NCI-H526 (cell line): ENCODE data around the gene DCAF7.

Experiments
- DNase-seq, 2 experiments: peaks; one replicate each; lab custom pipeline; 2025; lab: John Stamatoyannopoulos, UW

DCAF7 gene

DNA sequence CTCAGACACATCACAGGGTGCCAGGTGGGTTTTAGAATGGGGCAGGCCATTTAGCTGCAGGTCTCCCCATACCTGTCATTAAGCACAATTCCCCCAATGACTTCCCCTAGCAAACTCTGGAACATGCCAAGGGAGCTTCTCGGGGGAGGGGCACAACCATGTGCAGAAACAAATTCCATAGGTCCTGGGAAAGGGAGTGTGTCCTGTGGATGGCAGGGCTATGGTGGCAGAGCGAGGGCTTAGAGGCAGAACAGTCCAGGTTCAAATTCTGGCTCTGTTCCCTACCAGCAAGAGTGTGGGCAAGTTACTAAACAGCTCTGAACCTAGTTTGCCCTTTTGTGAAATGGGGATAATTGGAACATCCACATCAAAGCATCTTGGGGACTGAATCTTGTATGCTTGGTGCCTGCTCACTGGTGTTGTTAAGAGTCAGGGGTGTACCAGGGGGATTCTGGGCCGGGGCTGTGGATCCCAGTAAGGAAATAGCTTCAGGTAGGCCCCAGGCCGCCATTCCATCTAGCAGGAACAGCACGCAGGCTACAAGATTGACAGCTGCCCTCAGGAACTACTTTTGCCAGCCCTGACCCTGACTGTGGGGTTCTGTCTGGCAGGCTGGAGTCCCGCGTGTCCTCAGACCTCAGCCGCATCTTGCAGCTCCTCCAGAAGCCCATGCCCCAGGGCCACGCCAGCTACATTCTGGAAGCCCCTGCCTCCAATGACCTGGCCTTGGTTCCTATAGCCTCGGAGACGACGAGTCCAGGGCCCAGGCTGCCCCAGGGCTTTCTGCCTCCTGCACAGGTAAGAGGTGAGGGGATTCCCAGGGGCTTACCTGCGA is 5.6 kb upstream of the DCAF7 start:
- no peak for DNase-seq

- no peak for DNase-seq
Observed at GRCh38 chr17:63546308-63547082, 3.8 kb upstream of the DCAF7 start.

GRCh38 chr17:63547083-63547523 is 3.2 kb upstream of the DCAF7 start:
- DNase-seq = no peak

- DNase-seq = peak in 1 of 2 experiments; percentile 50
Observed at GRCh38 chr17:63549289-63549945, 860 bp upstream of the DCAF7 start.

DNA sequence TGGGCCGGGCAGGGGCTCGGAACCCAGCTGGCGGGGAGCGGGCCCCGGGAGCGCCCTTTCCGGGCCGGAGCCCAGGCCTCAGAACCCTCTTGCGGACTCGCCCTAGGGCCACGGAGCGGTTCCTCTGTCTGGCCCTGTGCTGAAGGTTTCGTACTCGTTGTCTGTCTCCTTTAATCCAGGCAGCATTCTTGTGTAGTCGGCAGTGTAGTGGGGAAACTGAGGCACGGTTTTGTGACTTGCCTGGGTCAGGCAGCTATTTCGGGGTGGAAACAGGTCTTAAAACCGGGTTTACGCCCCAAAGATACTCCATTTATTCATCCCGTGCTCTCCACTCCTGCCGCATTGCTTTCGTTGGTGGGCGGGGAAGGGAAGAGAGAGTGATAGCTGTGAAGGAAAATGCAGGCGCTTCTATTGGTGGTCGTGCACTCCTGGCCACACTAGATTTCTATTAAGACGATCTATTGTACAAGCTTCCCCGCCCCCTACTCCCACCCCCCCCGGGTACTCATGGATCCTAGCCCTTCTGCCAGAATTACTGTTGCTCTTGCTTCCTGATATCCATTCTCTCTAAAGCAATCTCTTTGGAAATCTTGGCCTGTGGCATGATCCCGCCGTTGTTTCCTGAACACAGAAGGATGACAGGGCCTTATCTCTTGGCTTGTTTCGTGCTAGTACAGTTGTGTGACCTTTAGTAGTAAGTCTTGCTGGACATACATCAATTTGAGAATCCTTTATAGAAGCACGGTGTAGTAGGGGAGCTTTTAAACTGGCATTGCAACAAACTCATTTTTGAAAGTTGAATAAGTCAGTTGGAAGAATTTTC is 751 bp downstream of the DCAF7 start:
- peak; percentile 29 to 59 for DNase-seq

GRCh38 chr17:63552211-63552610 is 1.9 kb downstream of the DCAF7 start:
- DNase-seq = no peak

DNA sequence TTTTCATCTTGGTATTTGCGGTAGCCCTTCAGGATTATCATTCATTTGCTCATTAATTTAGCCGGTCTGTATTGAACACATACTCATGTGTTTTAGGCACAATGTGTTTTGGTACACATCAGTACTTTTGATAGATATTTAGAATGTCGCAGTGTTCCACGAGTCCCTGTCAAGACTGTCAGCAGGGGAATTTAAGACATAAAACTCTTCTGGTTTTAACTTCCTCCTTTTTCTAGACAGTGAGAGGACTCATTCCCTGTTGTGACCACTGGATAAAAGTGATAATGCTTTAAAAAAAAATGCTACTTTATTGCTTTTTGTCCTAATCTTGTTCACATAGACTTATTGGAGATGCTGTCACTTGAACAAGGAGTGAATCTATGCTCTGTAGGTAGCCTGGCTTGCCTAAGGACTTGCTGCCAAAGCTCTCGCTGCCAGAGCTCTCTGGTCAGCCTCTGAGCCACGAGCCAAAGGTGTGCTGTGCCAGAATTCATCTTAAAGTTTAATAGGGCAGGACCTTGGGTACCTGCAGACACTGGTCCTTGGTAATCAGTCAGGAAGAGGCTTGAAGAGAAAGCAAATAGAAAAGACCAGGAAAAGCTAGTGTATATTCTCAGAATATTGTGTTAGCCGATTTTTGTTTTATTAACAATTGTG is 5.4 kb downstream of the DCAF7 start:
- no peak for DNase-seq

DNA sequence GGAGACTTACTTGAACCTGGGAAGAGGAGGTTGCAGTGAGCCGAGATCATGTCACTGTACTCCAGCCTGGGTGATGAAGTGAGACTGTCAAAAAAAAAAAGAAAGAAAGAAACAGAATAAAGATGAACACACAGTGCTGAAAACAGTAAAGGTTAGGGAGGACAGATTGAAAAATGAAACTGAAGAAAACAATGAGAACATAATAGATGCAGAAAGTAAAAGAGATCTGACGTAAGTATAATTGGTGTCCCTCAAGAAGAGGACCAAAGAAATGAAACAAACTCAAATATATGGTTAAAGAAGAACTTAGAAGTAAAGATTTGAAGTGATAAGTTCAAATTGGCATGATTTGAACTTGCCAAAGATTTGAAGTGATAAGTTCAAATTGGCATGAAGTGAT is 7.1 kb downstream of the DCAF7 start:
- DNase-seq = no peak

DNA sequence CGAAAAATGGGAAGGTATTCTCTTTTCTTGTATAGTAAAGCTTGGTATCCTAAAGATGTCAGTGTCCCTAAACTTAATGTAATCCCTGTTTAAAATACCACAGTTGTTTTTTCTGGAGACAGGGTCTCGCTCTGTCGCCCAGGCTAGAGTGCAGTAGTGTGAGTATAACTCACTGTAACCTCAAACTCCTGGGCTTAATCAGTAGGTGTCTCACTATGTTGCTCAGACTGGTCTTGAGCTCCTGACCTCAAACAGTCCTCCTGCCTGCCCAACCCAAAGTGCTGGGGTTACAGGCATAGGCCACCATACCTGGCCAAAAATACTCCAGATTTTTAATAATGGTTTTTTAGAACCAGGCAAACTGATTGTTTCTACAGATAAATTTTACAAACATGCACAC is 8.2 kb downstream of the DCAF7 start:
- no peak for DNase-seq

DNA sequence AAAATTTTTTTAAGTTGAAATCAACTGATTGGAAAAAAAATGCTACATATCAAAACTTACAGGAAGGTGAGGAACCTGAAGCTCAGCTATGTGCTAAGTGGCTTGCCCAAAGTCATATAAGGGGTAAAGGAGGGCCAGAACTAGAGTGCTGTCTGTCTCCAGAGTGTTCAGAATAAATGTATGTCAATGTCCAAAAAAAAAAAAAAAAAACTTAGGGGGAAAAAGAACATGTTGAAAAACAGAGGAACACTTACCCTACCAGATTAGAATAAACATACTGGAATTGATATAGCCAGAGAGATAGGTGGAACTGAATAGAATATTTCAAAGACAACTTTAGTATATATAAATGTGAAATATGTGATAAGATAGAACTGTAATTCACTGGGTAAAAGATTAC is 11.5 kb downstream of the DCAF7 start:
- DNase-seq = no peak

- no peak for DNase-seq
Observed at GRCh38 chr17:63563339-63563738, 13.1 kb downstream of the DCAF7 start.

GRCh38 chr17:63564562-63564961 is 14.3 kb downstream of the DCAF7 start:
- DNase-seq = no peak

DNA sequence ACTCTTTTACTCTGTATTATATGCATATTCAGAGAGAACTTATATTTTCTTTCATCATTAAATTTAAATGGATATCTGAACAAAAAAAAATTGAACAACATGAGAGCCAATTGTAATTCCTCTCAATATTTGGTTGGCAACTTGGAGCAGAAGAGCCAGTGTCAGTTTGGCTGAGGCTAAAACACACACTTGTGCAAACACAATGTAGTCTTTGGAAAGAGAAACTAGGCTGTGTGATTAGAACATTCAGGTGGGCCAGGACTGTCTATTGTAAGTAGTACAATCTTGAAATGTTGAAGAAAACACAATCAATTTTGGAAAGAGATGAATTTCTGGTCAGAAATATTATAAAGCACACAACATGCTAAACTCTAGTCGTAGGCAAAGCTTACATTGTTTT is 17.0 kb downstream of the DCAF7 start:
- DNase-seq = no peak

DNA sequence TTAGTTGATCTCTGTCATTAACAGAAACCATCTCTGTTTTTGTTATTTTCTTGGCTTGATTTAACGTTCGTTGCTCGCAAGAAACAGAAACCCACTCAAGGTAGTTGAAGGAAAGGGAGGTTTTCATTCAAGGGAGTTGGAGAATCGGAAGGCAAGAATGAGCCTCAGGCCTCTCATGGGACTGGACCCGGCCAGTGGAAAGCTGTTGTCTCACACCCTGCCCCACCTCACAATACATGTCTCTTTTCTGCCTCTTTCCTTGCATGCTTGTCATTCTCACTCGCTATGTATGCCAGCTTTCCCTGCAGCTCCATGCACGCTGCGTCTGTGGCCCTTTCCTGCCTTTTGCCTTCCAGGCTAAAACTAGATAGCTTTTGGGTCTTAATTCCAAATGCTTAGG is 18.3 kb downstream of the DCAF7 start:
- no peak for DNase-seq

DNA sequence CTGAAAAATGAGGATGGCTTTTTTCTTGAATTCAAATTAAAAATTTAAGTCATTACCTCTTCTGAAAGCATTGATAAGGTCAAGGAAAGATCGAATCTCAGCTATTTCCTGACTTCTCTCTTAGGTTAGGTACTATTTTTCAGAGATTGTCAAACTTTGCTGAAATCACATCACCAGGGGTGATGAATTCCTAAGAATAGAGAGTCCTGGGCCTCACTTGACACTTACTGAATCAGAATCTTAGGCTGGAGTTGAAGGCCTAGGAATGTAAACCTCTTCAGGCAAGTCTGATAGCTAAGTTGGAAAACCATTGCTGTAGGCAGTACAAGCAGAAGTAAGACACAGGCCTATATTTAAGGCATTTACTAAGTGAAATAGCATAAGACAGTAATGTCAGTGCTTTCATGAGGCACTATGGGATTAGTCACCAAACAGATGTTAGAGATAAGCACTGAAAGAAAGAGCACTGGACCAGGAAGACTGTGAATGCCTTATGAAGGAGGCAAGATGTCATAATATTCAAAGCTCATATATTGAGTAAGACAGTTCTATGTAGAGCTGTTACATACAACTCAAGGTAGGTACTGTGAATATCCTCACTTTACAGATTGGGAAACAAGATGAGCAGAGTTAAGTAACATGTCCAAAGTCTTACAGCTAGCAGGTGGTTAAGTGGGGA is 21.5 kb downstream of the DCAF7 start:
- no peak for DNase-seq

GRCh38 chr17:63573634-63574033 is 23.4 kb downstream of the DCAF7 start:
- DNase-seq = peak in 1 of 2 experiments; percentile 15

- no peak for DNase-seq
Observed at GRCh38 chr17:63578027-63578768, 27.9 kb downstream of the DCAF7 start.

DNA sequence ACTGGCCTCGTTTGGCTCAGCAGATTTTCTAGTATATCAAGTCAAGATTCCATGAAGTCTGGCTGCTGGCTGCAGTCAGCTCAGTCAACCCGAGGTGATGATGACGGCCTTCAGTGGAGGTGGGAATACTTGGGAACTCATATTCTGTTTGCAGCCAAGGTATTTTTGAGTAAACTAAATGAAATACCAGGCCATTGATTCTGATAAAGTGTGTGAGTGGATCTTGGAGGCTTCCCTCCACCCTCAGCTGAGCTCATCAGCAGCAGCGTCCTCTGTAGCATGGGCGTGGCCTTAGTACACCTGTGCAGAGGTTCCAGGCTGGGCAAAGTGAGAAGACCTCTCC is 28.5 kb downstream of the DCAF7 start:
- no peak for DNase-seq

DNA sequence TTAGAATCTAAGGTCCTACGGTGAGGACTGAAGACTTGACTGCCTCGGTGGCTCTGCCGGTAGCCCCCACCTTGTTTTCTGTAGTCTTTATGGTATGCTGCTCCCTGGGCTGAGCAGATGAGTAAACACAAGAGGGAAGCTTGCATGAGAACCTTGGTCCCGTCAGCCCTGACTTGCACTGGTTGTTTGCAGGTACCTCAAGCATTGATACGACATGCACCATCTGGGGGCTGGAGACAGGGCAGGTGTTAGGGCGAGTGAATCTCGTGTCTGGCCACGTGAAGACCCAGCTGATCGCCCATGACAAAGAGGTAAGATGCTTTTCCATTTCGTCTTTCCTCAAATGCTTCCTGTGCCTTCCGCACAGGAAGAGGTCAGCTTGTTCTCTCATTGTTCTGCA is 29.4 kb downstream of the DCAF7 start:
- DNase-seq = no peak

- DNase-seq = no peak
Observed at GRCh38 chr17:63587770-63588169, 37.5 kb downstream of the DCAF7 start.
